Measurements from ENCODE around the gene TBRG4.

TBRG4 gene

DNA sequence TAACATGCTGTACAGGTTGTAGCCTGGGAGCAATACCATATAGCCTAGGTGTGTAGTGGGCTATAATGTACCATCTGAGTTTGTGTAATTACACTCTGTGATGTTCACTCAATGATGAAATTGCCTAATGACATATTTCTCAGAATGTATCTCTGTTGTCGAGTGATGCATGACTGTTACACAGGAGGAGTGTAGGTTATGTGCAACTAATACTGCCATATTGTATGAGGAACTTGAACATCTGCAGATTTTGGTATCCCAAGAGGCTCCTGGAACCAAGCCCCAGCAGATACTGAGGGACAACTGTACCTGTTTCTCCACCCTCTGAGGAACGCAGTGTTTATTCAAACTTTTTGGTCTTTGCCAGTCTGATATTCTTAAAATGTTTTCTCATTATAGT lies 61.3 kb downstream of the TBRG4 start:
- FAIRE-seq: no peak
